Nephron progenitor cell (in vitro differentiated cells): ENCODE data around the gene ASXL1.

ENCODE experiments used
- DNase-seq: peaks from one replicate; pipeline ENCODE4 v3.0.0; 2021
- H3K27ac Mint-ChIP-seq: 2 replicates; pipeline ENCODE4 v1.8.0; 2021; ENCODE audit warnings: mild to moderate bottlenecking, moderate library complexity, mixed read lengths
- H3K27me3 Mint-ChIP-seq: 2 replicates; pipeline ENCODE4 v1.8.0; 2021; ENCODE audit warnings: mild to moderate bottlenecking, low read depth, mixed read lengths; ENCODE audit not compliant: poor library complexity
- H3K36me3 Mint-ChIP-seq: 2 replicates; pipeline ENCODE4 v1.8.0; 2021; ENCODE audit warnings: low read depth, mixed read lengths
- H3K4me1 Mint-ChIP-seq: 2 replicates; pipeline ENCODE4 v1.8.0; 2021; ENCODE audit warnings: mixed read lengths
- H3K4me3 Mint-ChIP-seq: 2 replicates; pipeline ENCODE4 v1.8.0; 2021; ENCODE audit warnings: mild to moderate bottlenecking, moderate library complexity, mixed read lengths
- H3K9me3 Mint-ChIP-seq: 2 replicates; pipeline ENCODE4 v1.8.0; 2021; ENCODE audit warnings: mild to moderate bottlenecking, moderate library complexity, mixed read lengths
- CTCF ChIP-seq: fragments of 200-600 bp; sonication (generic); IDR thresholded peaks from 2 replicates; pipeline ENCODE4 v1.5.0; 2021; ENCODE audit warnings: antibody characterized with exemption

ASXL1 gene

DNA sequence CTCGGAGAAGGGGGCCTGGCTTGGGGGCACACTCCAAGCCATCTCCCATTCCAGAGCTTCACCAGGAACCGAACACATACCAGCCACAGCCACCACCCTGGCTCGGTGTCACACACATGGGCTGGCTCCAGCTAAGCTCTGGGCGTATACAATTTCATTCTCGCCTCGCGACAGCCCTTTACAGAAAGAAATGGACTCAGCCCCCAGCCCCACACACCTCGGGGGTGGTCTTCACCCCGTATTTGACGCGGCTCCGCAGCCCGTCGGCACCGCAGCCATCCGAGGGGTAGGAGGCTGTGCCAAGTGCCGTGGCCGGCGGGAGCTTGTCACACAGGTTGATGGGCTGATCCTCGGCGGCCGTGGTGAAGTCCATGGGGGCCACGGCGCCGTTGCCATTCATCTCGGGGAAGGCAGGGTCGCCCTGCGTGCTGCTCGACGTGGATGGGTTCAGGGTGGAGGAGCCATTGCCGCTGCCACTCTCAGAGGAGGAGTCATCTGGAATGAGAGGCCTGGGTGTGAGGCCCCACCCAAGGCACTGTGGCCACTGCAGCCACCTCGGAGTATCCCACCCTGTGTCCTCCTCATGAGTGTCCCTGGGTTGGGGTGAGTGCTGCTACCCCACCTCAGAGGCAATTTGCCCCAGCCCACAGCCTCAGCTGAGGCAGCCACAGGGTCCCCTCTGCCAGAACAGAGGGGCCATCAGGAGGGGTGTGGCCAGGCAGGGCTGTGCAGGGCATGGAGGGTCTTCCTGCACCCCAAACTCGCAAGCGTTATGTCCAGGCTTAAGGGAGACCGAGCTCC, 98.0 kb downstream of the ASXL1 start:
- peaks cover 50% of the 10 kb centered on the region for H3K4me1 Mint-ChIP-seq
- H3K4me3 Mint-ChIP-seq: no peak overlapping the region
- H3K27ac Mint-ChIP-seq: no peak overlapping the region
- peaks cover 20% of the 10 kb centered on the region for H3K36me3 Mint-ChIP-seq
- peaks cover 6% of the 10 kb centered on the region for H3K27me3 Mint-ChIP-seq
- no peak for TF ChIP-seq CTCF
- H3K9me3 Mint-ChIP-seq: no peaks in the 10 kb centered on the region
- DNase-seq: no peak

GRCh38 chr20:32456869-32457478, 98.8 kb downstream of the ASXL1 start:
- Mint-ChIP-seq H3K4me1 (peaks cover 55% of the 10 kb centered on the region), H3K36me3 (peaks cover 20% of the 10 kb centered on the region), H3K9me3 (no peaks in the 10 kb centered on the region), H3K27me3 (peaks cover 6% of the 10 kb centered on the region), H3K4me3 (peak overlapping the region; percentile 69), H3K27ac (peak overlapping the region; percentile 83)
- DNase-seq: peak; percentile 93
- TF ChIP-seq CTCF: peak; percentile 89

DNA sequence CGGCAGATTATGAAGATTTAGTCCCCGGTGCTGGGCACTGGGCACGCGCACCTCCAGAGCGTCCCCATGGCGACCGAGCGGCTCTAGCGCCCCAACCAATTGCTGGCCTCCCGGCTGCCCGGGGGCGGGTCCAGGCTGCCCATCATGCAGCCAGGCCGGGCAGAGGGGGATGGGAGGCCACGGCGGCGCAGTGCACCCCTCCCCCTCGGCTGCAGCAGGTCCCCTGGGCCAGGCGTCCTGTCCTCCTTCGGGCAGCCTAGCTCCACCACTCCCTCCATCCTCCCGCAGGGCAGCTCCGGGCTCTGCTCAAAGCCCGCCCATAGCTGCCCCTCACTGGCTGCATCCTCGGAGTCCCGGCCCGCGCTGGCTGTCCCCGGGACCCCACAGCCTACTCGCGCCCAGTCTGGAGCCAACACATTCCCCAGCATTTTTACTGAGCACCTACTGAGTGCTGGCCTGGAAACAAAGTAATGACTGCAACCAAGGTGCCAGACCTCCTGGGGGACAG, 99.4 kb downstream of the ASXL1 start:
- peaks cover 20% of the 10 kb centered on the region for H3K36me3 Mint-ChIP-seq

DNA sequence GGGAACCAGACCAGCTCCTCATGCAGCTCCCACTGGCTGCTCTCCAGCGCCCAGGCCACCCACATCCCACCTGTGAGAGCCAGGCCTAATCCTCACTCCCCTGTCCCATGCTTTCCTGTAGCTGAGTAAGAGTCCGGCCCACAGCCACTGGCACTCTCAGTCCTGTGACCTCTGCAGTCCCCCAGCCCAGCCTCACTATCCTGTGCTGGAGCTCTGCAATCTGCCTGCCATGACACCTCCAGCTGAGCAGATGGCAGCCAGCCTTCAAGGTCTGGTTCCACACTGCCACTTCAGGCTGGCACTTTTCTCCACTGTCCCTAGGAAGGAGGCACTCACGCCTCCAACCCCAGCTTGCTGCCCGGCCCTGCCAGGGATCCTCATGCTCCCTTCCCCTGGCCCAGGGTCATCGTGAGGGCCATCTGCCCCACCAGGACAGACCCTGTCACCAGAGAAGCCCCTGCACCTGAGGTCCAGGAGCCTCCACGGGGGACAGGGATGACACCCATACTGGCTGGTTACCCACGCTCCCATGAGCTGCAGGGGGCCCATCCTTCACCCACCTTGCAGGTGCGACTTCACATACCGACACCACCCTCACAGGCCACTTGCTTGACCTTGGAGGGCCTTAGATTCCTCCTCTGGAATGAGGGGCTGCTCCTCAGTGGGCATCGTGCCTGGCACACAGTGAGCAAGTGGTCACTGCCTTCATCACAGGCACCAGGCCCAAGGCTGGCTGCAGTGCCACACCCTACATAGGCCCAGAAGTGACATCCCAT, 100.1 kb downstream of the ASXL1 start:
- TF ChIP-seq CTCF: no peak
- Mint-ChIP-seq H3K27ac (peak overlapping the region; percentile 90), H3K9me3 (no peaks in the 10 kb centered on the region), H3K27me3 (peaks cover 6% of the 10 kb centered on the region), H3K36me3 (peaks cover 19% of the 10 kb centered on the region), H3K4me3 (peak overlapping the region; percentile 61), H3K4me1 (peaks cover 63% of the 10 kb centered on the region)
- peak; percentile 27 for DNase-seq

More for the DNA sequence above, 99.4 kb downstream of the ASXL1 start:
- H3K27me3 Mint-ChIP-seq: peaks cover 6% of the 10 kb centered on the region
- TF ChIP-seq CTCF: no peak
- H3K27ac Mint-ChIP-seq: no peak overlapping the region
- DNase-seq: peak; percentile 91
- H3K4me1 Mint-ChIP-seq: peaks cover 60% of the 10 kb centered on the region
- H3K9me3 Mint-ChIP-seq: no peaks in the 10 kb centered on the region
- H3K4me3 Mint-ChIP-seq: peak overlapping the region; percentile 61

DNA sequence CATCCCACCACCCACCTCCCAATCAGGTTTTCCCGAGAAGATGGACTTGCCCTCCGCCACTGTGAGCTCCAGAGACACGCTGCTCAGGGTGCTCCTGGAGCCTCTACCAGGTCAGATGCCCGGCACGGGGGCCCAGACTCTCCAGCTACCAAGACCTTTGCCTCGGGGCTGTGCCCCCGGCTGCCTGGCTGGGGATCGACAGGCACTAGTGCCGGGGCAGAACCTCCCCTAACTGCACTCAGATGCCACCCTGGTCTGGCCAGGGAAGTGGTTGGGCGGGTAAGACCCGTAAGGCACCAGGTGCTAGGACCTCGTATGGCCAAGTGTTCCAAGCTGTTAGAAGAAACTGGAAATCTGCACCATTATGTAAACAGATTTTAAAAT, 100.7 kb downstream of the ASXL1 start:
- peaks cover 6% of the 10 kb centered on the region for H3K27me3 Mint-ChIP-seq
- H3K36me3 Mint-ChIP-seq: peaks cover 14% of the 10 kb centered on the region

More for the DNA sequence above, 100.7 kb downstream of the ASXL1 start:
- DNase-seq: no peak
- peak overlapping the region; percentile 61 for H3K4me3 Mint-ChIP-seq
- peaks cover 68% of the 10 kb centered on the region for H3K4me1 Mint-ChIP-seq
- H3K9me3 Mint-ChIP-seq: no peaks in the 10 kb centered on the region
- peak overlapping the region; percentile 90 for H3K27ac Mint-ChIP-seq
- TF ChIP-seq CTCF: no peak
